Measurements from ENCODE around the gene SLC35A3.

The SLC35A3 gene

GRCh38 chr1:100077531-100077930 is 107.7 kb downstream of the SLC35A3 start:
- H3K4me1 ChIP-seq, result peaks cover 17% of the 10 kb centered on the region
- no peaks in the 10 kb centered on the region for H3K9me3 ChIP-seq (ENCODE audit: control insufficient read depth, low read length)
- no peak for TF ChIP-seq CTCF (IDR thresholded peaks at IDR 0.05)
- H3K36me3 ChIP-seq (ENCODE audit: control insufficient read depth, insufficient read depth, low read length), result no peaks in the 10 kb centered on the region
- no peak overlapping the region for H2AFZ ChIP-seq
- peaks cover 2% of the 10 kb centered on the region for H3K79me2 ChIP-seq
- peak overlapping the region; percentile 69 for H3K4me2 ChIP-seq (ENCODE audit: low read length)
- no peak overlapping the region for H3K9ac ChIP-seq
- H3K4me3 ChIP-seq (ENCODE audit: low read depth, low read length), result peak overlapping the region; percentile 34
- no peaks in the 10 kb centered on the region for H3K27me3 ChIP-seq (ENCODE audit: control insufficient read depth, insufficient read depth, low read length)
- H3K27ac ChIP-seq, result peak overlapping the region; percentile 94

GRCh38 chr1:100080331-100080730 is 110.5 kb downstream of the SLC35A3 start:
- H3K9me3 ChIP-seq (ENCODE audit: control insufficient read depth, low read length), result no peaks in the 10 kb centered on the region
- TF ChIP-seq CTCF (IDR thresholded peaks at IDR 0.05), result no peak
- H3K79me2 ChIP-seq, result no peaks in the 10 kb centered on the region
- no peak overlapping the region for H3K4me3 ChIP-seq (ENCODE audit: low read depth, low read length)
- no peak overlapping the region for H2AFZ ChIP-seq
- peak overlapping the region; percentile 5 for H3K4me2 ChIP-seq (ENCODE audit: low read length)
- H3K27ac ChIP-seq, result peak overlapping the region; percentile 94
- H3K36me3 ChIP-seq (ENCODE audit: control insufficient read depth, insufficient read depth, low read length), result no peaks in the 10 kb centered on the region
- peaks cover 17% of the 10 kb centered on the region for H3K4me1 ChIP-seq
- no peaks in the 10 kb centered on the region for H3K27me3 ChIP-seq (ENCODE audit: control insufficient read depth, insufficient read depth, low read length)
- no peak overlapping the region for H3K9ac ChIP-seq

Data from parathyroid adenoma (tissue), 2 donors.